Left kidney (tissue), 8 donors: Measurements from ENCODE around the gene HS3ST6. TPM values are rescaled to one million over a fixed set of nuclear protein-coding genes. Genes with fewer than 3 reads are reported as not detected.
A peak's percentile ranks its signal among the peaks of the same experiment; 100 is the strongest.
"Not testable (repeated sequence)": the region's sequence is repeated elsewhere in the genome, so short reads cannot be mapped to it uniquely, and the experiment has no call there.

Experiments used
- DNase-seq: peaks from one replicate; pipeline ENCODE4 v3.0.0-alpha.2; 2013
- long read RNA-seq, 8 donors: transcript quantifications; one replicate each; lab custom pipeline, GENCODE V29; 2026
- polyA plus RNA-seq: library from polyadenylated mRNA; unstranded; fragments of 120-200 nt; gene quantifications from one replicate; pipeline ENCODE4 v1.2.1, GENCODE V29; 2013; ENCODE audit not compliant: insufficient read length

HS3ST6 gene
- polyA plus RNA-seq: 0.15 TPM
- long read RNA-seq, donor 1: 0 reads
- long read RNA-seq, donor 2, partial matches to known transcripts: 0 of 1 reads
- long read RNA-seq, donor 2, other reads (novel, unspliced or antisense): 0 of 1 reads
- long read RNA-seq, donor 3: 0 reads
- long read RNA-seq, donor 4: 0 reads
- long read RNA-seq, donor 5: 0 reads
- long read RNA-seq, donor 6: 0 reads
- long read RNA-seq, donor 7, partial matches to known transcripts: 0 of 1 reads
- long read RNA-seq, donor 7, other reads (novel, unspliced or antisense): 0 of 1 reads
- long read RNA-seq, donor 8: 0 reads

DNA sequence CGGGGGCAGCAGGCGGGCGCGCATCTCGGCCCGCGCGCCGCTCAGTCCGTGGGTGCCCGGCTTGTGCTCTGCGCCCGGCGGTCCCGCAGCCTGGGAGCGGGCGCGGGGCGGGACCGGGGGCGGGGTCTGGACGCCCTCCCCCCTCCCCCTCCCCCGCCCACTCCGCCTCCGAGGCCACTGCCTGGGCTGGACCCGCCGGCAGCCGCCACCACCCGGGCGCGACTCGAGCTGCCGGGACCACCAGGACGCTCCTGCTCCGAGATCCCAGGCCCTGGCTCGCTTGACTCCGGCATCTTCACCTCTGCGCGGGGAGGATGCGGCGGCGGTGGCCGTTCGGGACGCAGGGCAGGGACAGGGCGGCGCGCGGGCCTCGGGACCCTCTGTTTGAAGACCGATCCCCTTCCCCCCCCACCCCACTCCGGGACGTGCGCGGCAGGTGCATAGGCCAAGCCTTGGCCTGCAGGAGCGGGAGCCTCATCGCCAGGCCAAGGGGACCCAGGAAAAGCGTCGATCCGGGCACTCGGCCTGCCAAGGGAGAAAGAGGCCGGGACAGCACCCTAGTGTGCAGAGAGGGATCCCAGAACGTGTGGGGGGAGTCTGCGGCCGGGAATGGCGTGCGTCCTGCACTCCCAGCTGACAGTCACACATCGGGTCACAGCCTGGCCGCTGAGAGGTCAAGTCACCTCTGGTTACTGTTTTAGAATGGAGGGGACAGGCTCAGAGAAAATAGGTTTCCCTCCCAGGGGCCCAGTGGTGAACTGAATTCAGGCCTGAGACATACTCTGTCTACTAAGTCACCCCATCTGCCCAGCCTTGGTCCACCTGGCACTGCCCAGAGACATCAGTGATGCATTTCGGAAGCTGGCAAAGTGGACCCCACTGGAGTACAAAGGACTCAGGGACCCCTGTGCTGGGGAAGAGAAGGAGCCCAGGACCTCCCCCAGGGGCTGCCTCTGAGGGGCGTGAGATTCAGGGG is at the start of gene HS3ST6:
Gene HS3ST6, minus strand, starts transcription at position 65 of the 976 bp plus-strand sequence. CDS start 92 bp downstream, outside the sequence.
- no peak for DNase-seq

DNA sequence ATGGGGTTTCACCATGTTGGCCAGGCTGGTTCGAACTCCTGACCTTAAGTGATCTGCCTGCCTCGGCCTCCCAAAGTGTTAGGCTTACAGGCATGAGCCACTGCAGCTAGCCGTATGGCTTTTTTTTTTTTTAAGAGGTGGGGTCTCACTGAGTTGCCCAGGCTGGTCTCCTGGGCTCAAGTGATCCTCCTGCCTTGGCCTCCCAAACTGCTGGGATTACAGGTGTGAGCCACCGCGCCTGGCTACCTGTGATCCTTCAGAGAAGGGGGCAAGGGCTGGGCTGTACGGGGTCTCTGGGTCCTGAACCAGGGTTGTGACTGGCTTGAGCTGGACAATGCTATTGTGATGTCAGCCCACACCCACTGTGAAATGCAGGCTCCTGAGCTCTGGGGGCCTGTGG is 48.2 kb upstream of the HS3ST6 start, which contains the start of gene RNF151:
Gene RNF151, plus strand, starts transcription at position 397 of the 400 bp plus-strand sequence. CDS start 26 bp downstream, outside the sequence.
- no peak for DNase-seq

DNA sequence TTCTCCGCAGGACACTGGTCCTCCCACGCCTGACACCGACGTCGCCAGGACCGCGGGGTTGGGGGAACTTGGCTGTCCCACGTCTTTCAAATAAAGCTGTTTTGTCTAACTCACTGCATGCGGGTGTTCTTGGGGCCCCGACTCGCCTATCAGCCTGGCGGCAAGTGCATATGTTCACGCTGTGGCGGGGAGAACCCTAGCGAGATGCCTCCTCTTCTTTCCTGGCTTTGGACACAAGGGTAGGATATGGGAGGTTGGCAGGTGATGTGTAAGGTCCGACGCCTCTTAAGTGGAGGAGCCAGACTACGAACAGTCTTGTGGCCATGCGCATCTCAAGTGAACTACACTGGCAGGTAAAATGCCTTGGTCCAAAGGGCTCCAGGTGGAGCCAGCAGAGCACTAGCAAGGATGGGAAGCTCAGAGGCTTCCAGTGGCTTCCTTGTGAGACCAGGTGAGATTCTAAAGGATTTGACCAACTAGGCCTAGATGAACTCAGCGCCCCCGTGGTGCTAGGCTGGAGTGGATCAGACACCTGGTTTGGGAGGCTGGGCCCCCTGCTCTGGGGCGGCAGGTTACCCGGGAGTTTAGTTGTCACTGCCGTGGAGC is 47.3 kb upstream of the HS3ST6 start:
- no peak for DNase-seq

- peak; percentile 99 for DNase-seq
These were observed 46.5 kb upstream of the HS3ST6 start, which contains the start of gene RPS2 for GRCh38 chr16:1964506-1965395. TSS of gene RPS2 (minus strand) at chr16:1964826. CDS start at chr16:1964625, 201 bp downstream.

- DNase-seq: no peak
These were observed 45.7 kb upstream of the HS3ST6 start for GRCh38 chr16:1963806-1964505.

- not testable (repeated sequence) for DNase-seq
These were observed 44.2 kb upstream of the HS3ST6 start for GRCh38 chr16:1962161-1963153.

DNA sequence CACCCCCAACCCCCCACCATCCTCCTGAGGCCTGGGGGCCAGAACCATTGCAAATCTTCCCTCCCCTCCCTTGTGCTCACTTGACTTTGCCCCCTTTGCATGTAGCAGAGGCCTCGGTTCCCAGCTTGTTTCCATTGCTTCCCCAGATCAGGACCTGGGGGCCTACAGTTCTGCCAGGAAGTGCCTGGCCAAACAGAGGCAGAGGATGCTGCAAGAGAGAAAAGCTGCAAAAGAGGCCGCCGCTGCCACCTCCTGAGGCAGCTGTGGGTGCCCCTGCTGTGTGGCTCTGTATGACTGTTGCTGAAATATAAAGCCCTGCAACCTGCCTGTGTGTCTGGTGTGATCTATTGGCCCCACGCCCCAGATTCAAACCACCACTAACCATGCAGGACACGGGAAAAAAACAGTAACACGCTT is 43.4 kb upstream of the HS3ST6 start:
- no peak for DNase-seq

DNA sequence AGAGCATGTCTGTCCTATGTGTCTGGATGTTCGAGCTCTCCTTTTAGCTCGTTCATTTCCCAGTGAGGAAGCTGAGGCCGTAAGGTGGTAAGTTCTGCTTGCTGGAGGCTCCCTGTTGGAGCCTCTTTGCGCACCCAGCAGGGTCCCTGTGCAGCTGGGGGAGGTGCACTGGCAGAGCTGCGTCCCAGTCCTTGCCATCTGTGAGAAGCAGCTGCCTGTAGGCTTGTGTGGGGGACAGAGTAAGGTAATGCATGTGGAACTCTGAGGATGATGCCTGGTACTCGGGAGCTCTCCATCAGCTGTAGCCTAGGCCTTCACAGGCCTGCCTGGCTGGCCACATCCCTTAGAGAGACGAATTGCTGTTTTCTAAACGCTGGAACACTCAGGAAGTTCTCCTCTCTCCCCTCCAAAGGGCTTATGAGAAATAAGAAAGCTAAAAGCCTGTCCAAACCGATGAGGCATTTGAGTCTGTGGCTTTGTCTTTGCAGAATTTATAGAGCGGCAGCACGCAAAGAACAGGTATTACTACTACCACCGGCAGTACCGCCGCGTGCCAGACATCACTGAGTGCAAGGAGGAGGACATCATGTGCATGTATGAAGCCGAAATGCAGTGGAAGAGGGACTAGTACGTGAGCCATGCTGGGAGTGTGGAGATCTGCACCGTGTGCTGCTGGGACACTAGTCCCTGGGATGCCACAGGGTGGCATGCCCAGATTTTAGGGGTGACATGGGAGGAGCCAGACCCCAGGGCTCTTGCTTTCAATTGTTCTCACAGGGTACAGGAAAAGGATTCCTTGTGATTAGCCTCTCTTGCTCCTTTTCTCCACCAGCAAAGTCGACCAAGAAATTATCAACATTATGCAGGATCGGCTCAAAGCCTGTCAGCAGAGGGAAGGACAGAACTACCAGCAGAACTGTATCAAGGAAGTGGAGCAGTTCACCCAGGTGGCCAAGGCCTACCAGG is 42.7 kb upstream of the HS3ST6 start:
- no peak for DNase-seq

DNA sequence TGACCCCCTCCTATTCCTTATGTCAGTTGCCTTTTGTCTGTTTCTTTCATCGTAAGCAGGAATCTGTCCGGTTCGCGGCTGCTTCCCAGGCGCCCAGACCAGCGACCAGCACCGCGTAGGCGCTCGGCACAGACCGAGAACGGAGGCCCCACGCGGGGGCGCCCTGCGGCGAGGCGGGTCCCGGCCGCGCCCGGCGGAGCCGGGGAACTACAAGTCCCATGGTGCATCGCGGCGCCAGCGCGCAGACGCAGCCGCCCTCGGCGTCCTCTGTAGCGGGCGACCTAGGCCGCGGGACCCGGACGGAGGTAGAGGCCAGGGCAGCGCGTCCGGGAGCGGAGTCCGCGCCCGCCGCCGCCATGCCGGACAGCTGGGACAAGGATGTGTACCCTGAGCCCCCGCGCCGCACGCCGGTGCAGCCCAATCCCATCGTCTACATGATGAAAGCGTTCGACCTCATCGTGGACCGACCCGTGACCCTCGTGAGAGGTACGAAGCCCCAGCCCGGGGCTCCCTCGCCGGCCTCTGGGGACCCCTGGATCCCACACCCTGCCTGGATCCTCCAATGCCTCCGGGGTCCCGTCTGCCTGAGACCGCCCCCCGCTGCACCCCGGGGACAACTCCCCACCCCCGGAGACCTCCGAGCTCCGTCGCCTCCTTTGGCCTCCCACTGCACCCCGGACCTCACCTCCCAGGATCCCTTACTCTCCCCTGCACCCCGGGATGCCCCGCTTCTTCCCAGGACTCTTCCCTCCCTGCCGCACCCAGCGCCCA is 41.2 kb upstream of the HS3ST6 start, which contains the start of gene NDUFB10:
Gene NDUFB10, plus strand, starts transcription at position 270 of the 771 bp plus-strand sequence. Its CDS starts 87 bp downstream, at position 357.
- DNase-seq: peak; percentile 83

DNA sequence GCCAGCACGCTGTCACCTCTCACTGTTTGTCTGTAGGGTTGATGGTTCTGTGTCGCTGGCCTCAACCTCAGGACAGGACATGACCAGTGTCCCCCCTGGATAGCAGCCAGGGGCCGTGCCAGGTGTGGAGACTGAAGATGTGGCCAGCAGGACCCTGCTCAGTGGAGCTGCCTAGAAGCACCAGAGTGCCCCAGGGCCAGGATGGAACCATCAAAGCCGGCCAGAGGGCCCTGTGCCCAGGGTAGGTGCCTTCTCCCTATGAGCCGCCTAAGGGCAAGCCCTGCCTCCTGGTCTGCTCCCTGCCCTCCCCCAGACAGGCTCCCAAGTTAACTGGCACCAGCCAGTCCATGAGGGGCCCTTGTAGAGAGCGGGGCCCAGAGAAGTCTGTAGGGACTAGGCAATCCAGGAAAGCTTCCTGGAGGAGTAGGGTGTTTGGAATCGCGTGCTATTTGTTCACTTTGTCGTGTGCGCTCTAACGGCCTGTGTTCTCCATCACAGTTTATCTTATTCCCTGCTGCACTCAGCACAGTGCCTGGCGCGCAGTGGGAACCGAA is 40.6 kb upstream of the HS3ST6 start:
- no peak for DNase-seq

GRCh38 chr16:1958143-1958491 is 39.9 kb upstream of the HS3ST6 start:
- DNase-seq: not testable (repeated sequence)

- not testable (repeated sequence) for DNase-seq
These were observed 39.4 kb upstream of the HS3ST6 start for GRCh38 chr16:1957434-1958142.

- no peak for DNase-seq
These were observed 35.5 kb upstream of the HS3ST6 start for GRCh38 chr16:1953734-1954133.

GRCh38 chr16:1950559-1950958 is 32.3 kb upstream of the HS3ST6 start:
- DNase-seq: no peak

DNA sequence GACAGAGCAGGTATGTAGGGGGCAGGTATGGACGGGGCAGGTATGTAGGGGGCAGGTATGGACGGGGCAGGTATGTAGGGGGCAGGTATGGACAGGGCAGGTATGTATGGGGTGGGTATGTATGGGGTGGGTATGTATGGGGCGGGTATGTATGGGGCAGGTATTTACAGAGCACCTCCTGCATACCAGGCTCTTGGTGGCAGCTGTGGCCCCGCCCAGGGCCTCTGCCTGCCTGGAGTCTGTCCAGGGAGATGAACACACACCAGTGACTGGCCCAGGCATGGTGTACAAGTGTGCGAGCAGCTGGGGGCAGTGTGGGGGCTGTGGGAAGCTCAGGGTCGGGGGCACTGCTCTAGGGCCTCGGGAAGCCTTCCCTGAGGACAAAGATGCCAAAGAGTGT is 31.8 kb upstream of the HS3ST6 start:
- no peak for DNase-seq

DNA sequence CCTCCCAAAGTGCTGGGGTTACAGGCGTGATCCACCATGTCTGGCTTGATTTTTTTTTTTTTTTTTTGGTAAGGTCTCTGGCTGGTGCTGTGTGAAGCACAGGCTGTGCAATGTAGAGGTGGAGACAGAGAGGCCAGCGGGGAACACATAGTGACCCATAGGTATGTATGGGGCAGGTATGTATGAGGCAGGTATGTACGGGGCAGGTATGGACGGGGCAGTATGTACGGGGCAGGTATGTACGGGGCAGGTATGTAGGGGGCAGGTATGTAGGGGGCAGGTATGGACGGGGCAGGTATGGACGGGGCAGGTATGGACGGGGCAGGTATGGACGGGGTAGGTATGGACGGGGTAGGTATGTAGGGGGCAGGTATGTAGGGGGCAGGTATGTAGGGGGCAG is 31.3 kb upstream of the HS3ST6 start:
- DNase-seq: no peak
